Body of pancreas (tissue), 4 donors: ENCODE data around the gene CHCHD6. TPM values are rescaled to one million over a fixed set of nuclear protein-coding genes. Genes with fewer than 3 reads are reported as not detected.

Experiments used
- ATAC-seq: fragments of 150-250 bp; one replicate; pipeline ENCODE4 v1.9.1; 2016
- DNase-seq, 4 donors: peaks; one replicate each; pipeline ENCODE4 v3.0.0-alpha.2; 2019
- H3K27ac ChIP-seq, 4 donors: fragments of 200-600 bp; sonication (generic); 1 replicate in 3 of 4; 2 replicates in 1 of 4; pipeline versions ENCODE4 v1.5.1 to v1.6.1; 2016 to 2019; ENCODE audit warnings: mild to moderate bottlenecking in 1 of 4, mixed read lengths in 1 of 4, moderate library complexity in 1 of 4
- H3K27me3 ChIP-seq, 2 donors: fragments of 200-600 bp; sonication (generic); one replicate each; pipeline ENCODE4 v1.6.0; 2016; ENCODE audit warnings: mild to moderate bottlenecking in 1 of 2
- H3K36me3 ChIP-seq, 2 donors: fragments of 200-600 bp; sonication (generic); replicated peaks in 1 of 2; 2 replicates each; pipeline ENCODE4 v1.5.1; 2016; ENCODE audit warnings: low read depth in 2 of 2; ENCODE audit not compliant: insufficient read depth in 1 of 2
- H3K4me1 ChIP-seq: fragments of 200-600 bp; sonication (generic); one replicate; pipeline ENCODE4 v1.6.0; 2016
- H3K4me3 ChIP-seq, 2 donors: fragments of 200-600 bp; sonication (generic); 1 replicate in 1 of 2; 2 replicates in 1 of 2; pipeline ENCODE4 v1.5.1; 2016 to 2019
- H3K9me3 ChIP-seq, 3 donors: fragments of 200-600 bp; sonication (generic); 1 replicate in 2 of 3; 2 replicates in 1 of 3; pipeline ENCODE4 v1.5.1; 2016
- CTCF ChIP-seq, 7 experiments: fragments of 450-650 bp in 4 of 7; fragments of 200-600 bp in 3 of 7; sonication (generic) in 3 of 7; IDR thresholded peaks; one replicate each; pipeline ENCODE4 v1.5.1; 2016 to 2019; ENCODE audit warnings: antibody characterized with exemption in 7 of 7
- POLR2A ChIP-seq, 3 donors: fragments of 450-650 bp; IDR thresholded peaks; one replicate each; pipeline ENCODE4 v1.6.1; 2016; ENCODE audit warnings: antibody characterized with exemption in 3 of 3, mild to moderate bottlenecking in 2 of 3
- WGBS, 2 donors: methylation state at CpG; one replicate each; pipeline ENCODE4 v1.1.5; 2017; 5-methylcytosine and 5-hydroxymethylcytosine counted together
- intact Hi-C: fragments of 100-400 bp; cut with DNase I; formaldehyde crosslinking; loops from one replicate; pipeline ENCODE4 v1.15.1; 2023
- total RNA-seq, 2 donors: library from RNA; depleted of rRNA; stranded (reverse); fragments of >200 nt; gene quantifications; one replicate each; pipeline ENCODE4 v1.1.0, GENCODE V29; 2016

The CHCHD6 gene
- total RNA-seq, 2 donors from 2014 or later, result 0.66 to 10.9 TPM

- no peaks in the 10 kb centered on the region for H3K9me3 ChIP-seq
- no peak overlapping the region for H3K27ac ChIP-seq
- ATAC-seq, result no peak
- no peak for DNase-seq
- WGBS, 2 donors, result 84 to 85% methylated on average over 9 of the region's 9 CpGs
- H3K36me3 ChIP-seq, result no peaks in the 10 kb centered on the region
- no peak overlapping the region for H3K4me3 ChIP-seq
- no peak for TF ChIP-seq CTCF (IDR thresholded peaks at IDR 0.05)
- TF ChIP-seq POLR2A (IDR thresholded peaks at IDR 0.05), result no peak
- intact Hi-C loops, result no loop called here
- no peaks in the 10 kb centered on the region for H3K4me1 ChIP-seq
- H3K27me3 ChIP-seq, result no peaks in the 10 kb centered on the region
Measured at GRCh38 chr3:126835472-126836219, 131.6 kb downstream of the CHCHD6 start.

GRCh38 chr3:126836220-126836860 lies 132.3 kb downstream of the CHCHD6 start:
- Histone ChIP-seq H3K27me3 (no peaks in the 10 kb centered on the region), H3K4me3 (no peak overlapping the region), H3K9me3 (no peaks in the 10 kb centered on the region), H3K36me3 (no peaks in the 10 kb centered on the region), H3K4me1 (no peaks in the 10 kb centered on the region), H3K27ac (no peak overlapping the region)
- 89 to 93% methylated on average over 10 of the region's 10 CpGs for WGBS, 2 donors
- no peak for TF ChIP-seq CTCF (IDR thresholded peaks at IDR 0.05)
- TF ChIP-seq POLR2A (IDR thresholded peaks at IDR 0.05), result no peak
- intact Hi-C loops, result no loop called here
- DNase-seq (no peak), ATAC-seq (no peak)

- TF ChIP-seq POLR2A (IDR thresholded peaks at IDR 0.05) (no peak), CTCF (IDR thresholded peaks at IDR 0.05) (no peak)
- Histone ChIP-seq H3K36me3 (no peaks in the 10 kb centered on the region), H3K4me1 (no peaks in the 10 kb centered on the region), H3K9me3 (no peaks in the 10 kb centered on the region), H3K27me3 (no peaks in the 10 kb centered on the region), H3K4me3 (no peak overlapping the region), H3K27ac (no peak overlapping the region)
- DNase-seq, result no peak
- 83 to 88% methylated on average over 4 of the region's 4 CpGs for WGBS, 2 donors
- ATAC-seq, result no peak
- intact Hi-C loops, result no loop called here
Measured at GRCh38 chr3:126837773-126838172, 133.7 kb downstream of the CHCHD6 start.

- Histone ChIP-seq H3K36me3 (no peaks in the 10 kb centered on the region), H3K4me3 (no peak overlapping the region), H3K27ac (no peak overlapping the region), H3K9me3 (no peaks in the 10 kb centered on the region), H3K4me1 (peaks cover 10% of the 10 kb centered on the region), H3K27me3 (no peaks in the 10 kb centered on the region)
- 79 to 83% methylated on average over 2 of the region's 2 CpGs for WGBS, 2 donors
- DNase-seq (no peak), ATAC-seq (no peak)
- TF ChIP-seq POLR2A (IDR thresholded peaks at IDR 0.05), result no peak
- TF ChIP-seq CTCF (IDR thresholded peaks at IDR 0.05), result no peak
- intact Hi-C loops, result no loop called here
Measured at GRCh38 chr3:126845920-126846715, 142.1 kb downstream of the CHCHD6 start.
